ENCODE data around the gene PLCL1.

DNA sequence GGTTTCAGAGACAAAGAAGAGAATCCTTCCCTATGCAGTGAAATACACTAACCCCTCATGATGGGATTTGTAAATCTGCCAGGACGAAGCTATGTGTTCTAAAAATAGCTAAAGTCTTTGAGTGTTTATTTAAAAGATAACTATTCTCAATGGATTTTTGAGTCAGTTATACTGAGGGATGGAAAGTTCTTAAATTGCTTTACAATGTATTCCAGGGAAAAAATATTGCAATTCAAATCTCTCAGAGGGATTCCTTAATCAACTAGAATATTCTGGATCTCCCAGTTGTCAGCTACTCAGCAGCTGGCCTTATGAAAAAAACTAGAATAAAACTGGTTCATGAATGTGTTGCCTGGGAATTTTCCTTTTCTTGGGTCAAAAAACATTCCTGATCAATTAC is 312.4 kb downstream of the PLCL1 start:
- TF ChIP-seq POLR2A (IDR thresholded peaks at IDR 0.05) (no peak), POLR2AphosphoS5 (IDR thresholded peaks at IDR 0.05) (no peak)
- TF ChIP-seq, protein P1, sequence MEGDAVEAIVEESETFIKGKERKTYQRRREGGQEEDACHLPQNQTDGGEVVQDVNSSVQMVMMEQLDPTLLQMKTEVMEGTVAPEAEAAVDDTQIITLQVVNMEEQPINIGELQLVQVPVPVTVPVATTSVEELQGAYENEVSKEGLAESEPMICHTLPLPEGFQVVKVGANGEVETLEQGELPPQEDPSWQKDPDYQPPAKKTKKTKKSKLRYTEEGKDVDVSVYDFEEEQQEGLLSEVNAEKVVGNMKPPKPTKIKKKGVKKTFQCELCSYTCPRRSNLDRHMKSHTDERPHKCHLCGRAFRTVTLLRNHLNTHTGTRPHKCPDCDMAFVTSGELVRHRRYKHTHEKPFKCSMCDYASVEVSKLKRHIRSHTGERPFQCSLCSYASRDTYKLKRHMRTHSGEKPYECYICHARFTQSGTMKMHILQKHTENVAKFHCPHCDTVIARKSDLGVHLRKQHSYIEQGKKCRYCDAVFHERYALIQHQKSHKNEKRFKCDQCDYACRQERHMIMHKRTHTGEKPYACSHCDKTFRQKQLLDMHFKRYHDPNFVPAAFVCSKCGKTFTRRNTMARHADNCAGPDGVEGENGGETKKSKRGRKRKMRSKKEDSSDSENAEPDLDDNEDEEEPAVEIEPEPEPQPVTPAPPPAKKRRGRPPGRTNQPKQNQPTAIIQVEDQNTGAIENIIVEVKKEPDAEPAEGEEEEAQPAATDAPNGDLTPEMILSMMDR (IDR thresholded peaks at IDR 0.05) = no peak

Data from prostate gland (tissue), 2 donors.